ENCODE results near the gene CD164.

CD164 gene

GRCh38 chr6:109381747-109382575, at the start of gene CD164:
Gene CD164, minus strand, starts transcription at chr6:109382467. Its CDS starts 89 bp downstream, at chr6:109382378.
- peak; percentile 98 for DNase-seq (ENCODE audit: low spot score)

GRCh38 chr6:109429496-109429895, 47.2 kb upstream of the CD164 start:
- DNase-seq (ENCODE audit: low spot score) = no peak

GRCh38 chr6:109428889-109429477, 46.7 kb upstream of the CD164 start:
- DNase-seq (ENCODE audit: low spot score) = no peak

GRCh38 chr6:109424946-109425345, 42.7 kb upstream of the CD164 start:
- DNase-seq (ENCODE audit: low spot score) = no peak

- no peak for DNase-seq (ENCODE audit: low spot score)
These were observed 38.9 kb upstream of the CD164 start for GRCh38 chr6:109421184-109421583.

GRCh38 chr6:109420751-109421150, 38.5 kb upstream of the CD164 start:
- no peak for DNase-seq (ENCODE audit: low spot score)

GRCh38 chr6:109417646-109418045, 35.4 kb upstream of the CD164 start:
- DNase-seq (ENCODE audit: low spot score) = no peak

- DNase-seq (ENCODE audit: low spot score) = no peak
These were observed 28.8 kb upstream of the CD164 start for GRCh38 chr6:109411034-109411433.

GRCh38 chr6:109406196-109406595, 23.9 kb upstream of the CD164 start:
- no peak for DNase-seq (ENCODE audit: low spot score)

GRCh38 chr6:109397020-109397419, 14.8 kb upstream of the CD164 start:
- DNase-seq (ENCODE audit: low spot score) = peak; percentile 26

GRCh38 chr6:109396046-109396718, 13.9 kb upstream of the CD164 start:
- DNase-seq (ENCODE audit: low spot score) = no peak

- no peak for DNase-seq (ENCODE audit: low spot score)
These were observed 11.6 kb upstream of the CD164 start for GRCh38 chr6:109393886-109394281.

- DNase-seq (ENCODE audit: low spot score) = no peak
These were observed 11.1 kb upstream of the CD164 start for GRCh38 chr6:109393157-109393885.

- no peak for DNase-seq (ENCODE audit: low spot score)
These were observed 7.5 kb upstream of the CD164 start for GRCh38 chr6:109389650-109390274.

GRCh38 chr6:109388265-109388664, 6.0 kb upstream of the CD164 start:
- DNase-seq (ENCODE audit: low spot score) = no peak

- DNase-seq (ENCODE audit: low spot score) = no peak
These were observed 1.2 kb upstream of the CD164 start for GRCh38 chr6:109383438-109383940.

- DNase-seq (ENCODE audit: low spot score) = peak; percentile 94
These were observed 540 bp upstream of the CD164 start for GRCh38 chr6:109382576-109383437.

GRCh38 chr6:109381061-109381746, 1.1 kb downstream of the CD164 start:
- no peak for DNase-seq (ENCODE audit: low spot score)

- no peak for DNase-seq (ENCODE audit: low spot score)
These were observed 2.6 kb downstream of the CD164 start for GRCh38 chr6:109379711-109380110.

GRCh38 chr6:109377717-109378116, 4.5 kb downstream of the CD164 start:
- no peak for DNase-seq (ENCODE audit: low spot score)

All from iPS-NIHi11 (cell line).